MM.1S (cell line): ENCODE data around the gene PROX2.

Source experiments
- DNase-seq: peaks from one replicate; pipeline ENCODE4 v3.0.0-alpha.2; 2015
- H2AFZ ChIP-seq: fragments of 300-600 bp; sonication (generic); 2 replicates; pipeline ENCODE4 v1.6.0; 2016; ENCODE audit warnings: antibody characterized with exemption, low read length
- H3F3A ChIP-seq: fragments of 300-600 bp; sonication (generic); 2 replicates; pipeline ENCODE4 v1.6.1; 2016; ENCODE audit warnings: mild to moderate bottlenecking, antibody characterized with exemption, low read length, moderate library complexity, mixed read lengths; ENCODE audit not compliant: insufficient read depth
- H3K27ac ChIP-seq: fragments of 300-600 bp; sonication (generic); 2 replicates; pipeline ENCODE4 v1.5.1; 2016; ENCODE audit warnings: mild to moderate bottlenecking, low read length
- H3K27me3 ChIP-seq: fragments of 300-600 bp; sonication (generic); replicated peaks from 2 replicates; pipeline ENCODE4 v1.6.0; 2016; ENCODE audit warnings: low read length; ENCODE audit not compliant: insufficient read depth
- H3K36me3 ChIP-seq: fragments of 300-600 bp; sonication (generic); replicated peaks from 2 replicates; pipeline ENCODE4 v1.6.1; 2016; ENCODE audit warnings: mild to moderate bottlenecking, low read length, mixed read lengths; ENCODE audit not compliant: insufficient read depth
- H3K4me1 ChIP-seq: fragments of 300-600 bp; sonication (generic); 2 replicates; pipeline ENCODE4 v1.6.1; 2016; ENCODE audit warnings: low read length, mixed read lengths
- H3K4me2 ChIP-seq: fragments of 300-600 bp; sonication (generic); 2 replicates; pipeline ENCODE4 v1.6.0; 2016; ENCODE audit warnings: low read depth, low read length
- H3K4me3 ChIP-seq: fragments of 300-600 bp; sonication (generic); 2 replicates; pipeline ENCODE4 v1.5.1; 2016; ENCODE audit warnings: low read length, mixed read lengths
- H3K79me2 ChIP-seq: fragments of 300-600 bp; sonication (generic); 2 replicates; pipeline ENCODE4 v1.6.1; 2016; ENCODE audit warnings: mixed run types, low read length, mixed read lengths
- H3K9ac ChIP-seq: fragments of 300-600 bp; sonication (generic); 2 replicates; pipeline ENCODE4 v1.6.1; 2016; ENCODE audit warnings: low read length, mixed read lengths
- H3K9me2 ChIP-seq: fragments of 300-600 bp; sonication (generic); replicated peaks from 2 replicates; pipeline ENCODE4 v1.6.1; 2016; ENCODE audit warnings: mild to moderate bottlenecking, low read length, mixed read lengths; ENCODE audit not compliant: insufficient read depth
- H3K9me3 ChIP-seq: fragments of 300-600 bp; sonication (generic); replicated peaks from 2 replicates; pipeline ENCODE4 v1.6.1; 2016; ENCODE audit warnings: mild to moderate bottlenecking, low read length, mixed read lengths; ENCODE audit not compliant: insufficient read depth
- H4K20me1 ChIP-seq: fragments of 300-600 bp; sonication (generic); 2 replicates; pipeline ENCODE4 v1.6.1; 2016; ENCODE audit warnings: mild to moderate bottlenecking, low read length, moderate library complexity, mixed read lengths; ENCODE audit not compliant: insufficient read depth
- EZH2 ChIP-seq: fragments of 300-600 bp; sonication (generic); optimal IDR thresholded peaks from 2 replicates; pipeline ENCODE3; 2017; ENCODE audit warnings: low read depth, mild to moderate bottlenecking, antibody characterized with exemption, low read length, mixed read lengths
- EZH2phosphoT487 ChIP-seq: fragments of 300-600 bp; sonication (generic); IDR thresholded peaks from 2 replicates; pipeline ENCODE4 v1.6.1; 2018; ENCODE audit warnings: antibody characterized with exemption, low read length
- TF ChIP-seq, protein P1 (sequence below): fragments of 300-600 bp; sonication (generic); IDR thresholded peaks from 2 replicates; pipeline ENCODE4 v1.5.1; 2016; ENCODE audit warnings: antibody characterized with exemption, low read length, mixed read lengths

PROX2 gene

DNA sequence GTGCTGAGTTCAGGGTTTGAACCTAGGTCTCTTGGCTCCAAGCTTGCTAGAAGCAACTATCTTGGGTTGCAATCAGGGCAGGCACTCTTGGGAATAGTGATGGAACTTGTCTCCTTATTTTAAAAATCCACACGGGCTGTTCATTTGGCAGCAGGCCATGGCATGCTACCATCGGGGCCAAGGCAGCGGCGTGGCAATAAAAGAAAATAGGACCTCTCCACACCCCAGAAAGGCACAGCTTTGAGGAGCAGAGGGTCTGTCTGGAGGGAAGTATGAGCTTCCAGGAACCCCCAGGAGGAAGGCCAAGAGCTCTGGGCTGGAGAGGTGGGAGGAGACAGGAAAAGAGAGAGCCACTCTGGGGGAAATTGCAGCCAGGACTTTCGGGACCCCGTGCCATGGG lies 31.8 kb upstream of the PROX2 start:
- Histone ChIP-seq H4K20me1 (no peaks in the 10 kb centered on the region), H3K9me3 (no peaks in the 10 kb centered on the region), H3K9ac (no peak overlapping the region), H3K27ac (no peak overlapping the region), H3K4me3 (no peak overlapping the region), H3K36me3 (no peaks in the 10 kb centered on the region), H3F3A (no peaks in the 10 kb centered on the region), H3K27me3 (no peaks in the 10 kb centered on the region), H2AFZ (no peak overlapping the region), H3K4me1 (no peaks in the 10 kb centered on the region), H3K4me2 (no peak overlapping the region), H3K9me2 (no peaks in the 10 kb centered on the region), H3K79me2 (no peaks in the 10 kb centered on the region)
- TF ChIP-seq, protein P1, sequence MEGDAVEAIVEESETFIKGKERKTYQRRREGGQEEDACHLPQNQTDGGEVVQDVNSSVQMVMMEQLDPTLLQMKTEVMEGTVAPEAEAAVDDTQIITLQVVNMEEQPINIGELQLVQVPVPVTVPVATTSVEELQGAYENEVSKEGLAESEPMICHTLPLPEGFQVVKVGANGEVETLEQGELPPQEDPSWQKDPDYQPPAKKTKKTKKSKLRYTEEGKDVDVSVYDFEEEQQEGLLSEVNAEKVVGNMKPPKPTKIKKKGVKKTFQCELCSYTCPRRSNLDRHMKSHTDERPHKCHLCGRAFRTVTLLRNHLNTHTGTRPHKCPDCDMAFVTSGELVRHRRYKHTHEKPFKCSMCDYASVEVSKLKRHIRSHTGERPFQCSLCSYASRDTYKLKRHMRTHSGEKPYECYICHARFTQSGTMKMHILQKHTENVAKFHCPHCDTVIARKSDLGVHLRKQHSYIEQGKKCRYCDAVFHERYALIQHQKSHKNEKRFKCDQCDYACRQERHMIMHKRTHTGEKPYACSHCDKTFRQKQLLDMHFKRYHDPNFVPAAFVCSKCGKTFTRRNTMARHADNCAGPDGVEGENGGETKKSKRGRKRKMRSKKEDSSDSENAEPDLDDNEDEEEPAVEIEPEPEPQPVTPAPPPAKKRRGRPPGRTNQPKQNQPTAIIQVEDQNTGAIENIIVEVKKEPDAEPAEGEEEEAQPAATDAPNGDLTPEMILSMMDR = no peak
- TF ChIP-seq EZH2 = no peak
- TF ChIP-seq EZH2phosphoT487 = no peak
- DNase-seq = no peak

DNA sequence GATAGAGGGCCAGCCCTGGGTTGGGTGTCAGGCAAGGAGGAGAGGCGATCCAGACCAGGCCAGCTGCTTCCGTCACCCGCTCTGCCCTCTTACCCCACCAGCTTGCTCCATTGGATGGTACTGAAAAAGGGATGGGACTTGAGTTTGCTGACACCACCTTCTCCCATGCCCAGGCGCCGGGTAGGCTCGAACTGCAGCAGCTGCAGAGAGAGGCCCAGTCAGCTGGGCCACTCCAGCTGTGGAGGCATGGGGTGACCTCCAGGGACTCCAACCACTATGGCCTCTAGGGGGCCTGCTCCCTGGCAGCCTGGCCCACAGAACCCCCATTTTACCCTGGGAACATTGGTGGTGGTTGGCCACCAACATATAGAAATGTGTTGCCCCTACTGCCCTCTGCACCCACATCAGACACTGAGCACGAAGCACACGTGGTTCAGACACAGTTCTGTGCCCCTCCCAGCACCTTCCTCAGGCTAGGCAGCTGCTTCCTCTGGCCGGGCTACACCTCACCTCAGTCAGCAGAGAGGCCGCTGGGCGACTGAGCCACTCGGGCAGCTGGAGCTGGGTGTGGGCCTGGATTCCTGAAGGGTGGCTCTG lies 31.1 kb upstream of the PROX2 start:
- no peak overlapping the region for H3K4me2 ChIP-seq
- H4K20me1 ChIP-seq = no peaks in the 10 kb centered on the region
- H3K9ac ChIP-seq = no peak overlapping the region
- H3K79me2 ChIP-seq = no peaks in the 10 kb centered on the region
- TF ChIP-seq EZH2 = no peak
- TF ChIP-seq, protein P1 = 0 out of 2 replicates have a peak, but pooled peaks have one; percentile 10
- no peak overlapping the region for H2AFZ ChIP-seq
- no peak overlapping the region for H3K4me3 ChIP-seq
- H3K9me3 ChIP-seq = no peaks in the 10 kb centered on the region
- no peak overlapping the region for H3K27ac ChIP-seq
- H3K36me3 ChIP-seq = no peaks in the 10 kb centered on the region
- DNase-seq = no peak
- no peaks in the 10 kb centered on the region for H3K9me2 ChIP-seq
- H3F3A ChIP-seq = no peaks in the 10 kb centered on the region
- no peaks in the 10 kb centered on the region for H3K27me3 ChIP-seq
- no peaks in the 10 kb centered on the region for H3K4me1 ChIP-seq

- no peaks in the 10 kb centered on the region for H3K79me2 ChIP-seq
- no peak overlapping the region for H3K4me2 ChIP-seq
- TF ChIP-seq, protein P1 = peak; percentile 71
- no peak for TF ChIP-seq EZH2phosphoT487
- no peaks in the 10 kb centered on the region for H3K4me1 ChIP-seq
- H3K9me3 ChIP-seq = no peaks in the 10 kb centered on the region
- no peaks in the 10 kb centered on the region for H3K36me3 ChIP-seq
- H3K4me3 ChIP-seq = no peak overlapping the region
- no peak overlapping the region for H3K9ac ChIP-seq
- H3K27me3 ChIP-seq = no peaks in the 10 kb centered on the region
- no peaks in the 10 kb centered on the region for H3F3A ChIP-seq
- H4K20me1 ChIP-seq = no peaks in the 10 kb centered on the region
- DNase-seq = peak; percentile 34
- H3K27ac ChIP-seq = no peak overlapping the region
- no peaks in the 10 kb centered on the region for H3K9me2 ChIP-seq
- H2AFZ ChIP-seq = no peak overlapping the region
Measured at GRCh38 chr14:74905595-74906142, 29.7 kb upstream of the PROX2 start.
